ENCODE measurements around the gene FAM13A. TPM values are rescaled to one million over a fixed set of nuclear protein-coding genes. Genes with fewer than 3 reads are reported as not detected.
"Not testable (repeated sequence)": the region's sequence is repeated elsewhere in the genome, so short reads cannot be mapped to it uniquely, and the experiment has no call there.

Gene FAM13A
- total RNA-seq, 3 donors from 2014 or later: 55.7 to 170 (median 118) TPM

DNA sequence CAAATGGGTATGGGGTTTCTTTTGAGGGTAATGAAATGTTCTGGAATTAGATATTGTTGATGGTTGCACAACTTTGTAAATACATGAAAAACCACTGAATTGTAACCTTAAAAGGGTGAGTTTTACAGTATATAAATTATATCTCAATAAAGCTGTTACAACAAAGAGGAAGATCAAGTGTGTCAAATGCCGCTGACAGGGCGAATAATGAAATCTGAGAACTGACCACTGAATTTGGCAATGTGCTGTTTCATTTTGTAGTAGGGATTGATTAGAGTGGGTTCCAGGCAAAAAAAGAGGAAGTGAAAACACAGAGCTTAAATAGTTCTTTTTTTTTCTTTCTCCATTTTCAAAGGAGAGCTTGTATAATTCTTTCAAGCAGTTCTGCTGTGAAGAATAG is 198.2 kb downstream of the FAM13A start:
- TF ChIP-seq POLR2AphosphoS5 (IDR thresholded peaks at IDR 0.05): no peak
- no peak for TF ChIP-seq CTCF (IDR thresholded peaks at IDR 0.05)
- TF ChIP-seq POLR2A (IDR thresholded peaks at IDR 0.05): no peak
- intact Hi-C loops (cut with DNase I; ENCODE audit: low total_unique reads): no loop called here
- H3K27me3 ChIP-seq: no peaks in the 10 kb centered on the region
- no peak overlapping the region for H3K4me3 ChIP-seq
- H3K36me3 ChIP-seq: no peaks in the 10 kb centered on the region
- no peak overlapping the region for H3K27ac ChIP-seq
- DNase-seq (ENCODE audit: low spot score in 2 of 2): no peak
- H3K4me1 ChIP-seq: no peaks in the 10 kb centered on the region
- H3K9me3 ChIP-seq: no peaks in the 10 kb centered on the region

DNA sequence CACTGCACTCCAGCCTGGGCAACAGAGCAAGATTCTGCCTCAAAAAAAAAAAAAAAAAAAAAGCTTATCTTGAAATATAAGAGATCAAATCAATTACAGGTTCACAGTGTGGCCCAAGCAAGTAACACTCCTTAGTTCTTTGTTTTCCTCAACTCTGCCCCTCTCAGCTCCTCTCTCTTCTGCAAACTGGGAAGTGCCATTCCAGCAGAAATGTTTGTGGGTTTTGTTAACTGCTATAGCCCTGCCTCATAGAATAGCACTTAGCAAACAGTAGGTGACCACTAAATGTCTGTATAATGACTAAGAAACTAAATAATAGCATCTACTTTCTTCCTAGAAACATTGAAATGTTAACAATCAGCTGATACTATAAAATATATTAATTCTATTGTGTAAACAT is 199.4 kb downstream of the FAM13A start:
- H3K27me3 ChIP-seq: no peaks in the 10 kb centered on the region
- intact Hi-C loops (cut with DNase I; ENCODE audit: low total_unique reads): no loop called here
- no peak for DNase-seq (ENCODE audit: low spot score in 2 of 2)

DNA sequence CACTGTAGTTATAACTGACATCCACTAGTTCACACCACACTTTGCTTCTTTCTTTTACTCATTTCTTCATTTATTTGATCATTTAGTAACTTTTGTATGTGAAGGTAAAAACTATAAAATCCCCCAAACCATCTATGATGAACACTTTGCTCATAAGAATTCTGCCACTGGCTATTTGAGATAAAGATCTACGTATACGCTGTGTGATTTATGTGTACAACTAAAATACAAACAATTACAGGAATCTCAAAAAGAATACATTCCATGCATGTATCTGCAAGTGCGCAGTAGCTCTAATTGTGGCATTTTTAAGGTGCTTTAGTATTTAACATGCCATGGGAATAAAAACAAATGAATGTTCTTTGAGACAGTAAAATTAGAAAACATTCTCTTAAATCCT is 202.5 kb downstream of the FAM13A start:
- Histone ChIP-seq H3K36me3 (no peaks in the 10 kb centered on the region), H3K4me1 (no peaks in the 10 kb centered on the region), H3K27ac (no peak overlapping the region), H3K27me3 (no peaks in the 10 kb centered on the region), H3K9me3 (no peaks in the 10 kb centered on the region), H3K4me3 (no peak overlapping the region)
- no peak for DNase-seq (ENCODE audit: low spot score in 2 of 2)
- intact Hi-C loops (cut with DNase I; ENCODE audit: low total_unique reads): no loop called here
- TF ChIP-seq POLR2AphosphoS5 (IDR thresholded peaks at IDR 0.05) (no peak), CTCF (IDR thresholded peaks at IDR 0.05) (no peak)

More for the DNA sequence above, 199.4 kb downstream of the FAM13A start:
- no peaks in the 10 kb centered on the region for H3K9me3 ChIP-seq
- H3K4me3 ChIP-seq: no peak overlapping the region
- no peaks in the 10 kb centered on the region for H3K36me3 ChIP-seq
- TF ChIP-seq POLR2AphosphoS5 (IDR thresholded peaks at IDR 0.05): no peak
- no peak overlapping the region for H3K27ac ChIP-seq
- no peaks in the 10 kb centered on the region for H3K4me1 ChIP-seq

GRCh38 chr4:88853583-88853982 is 203.4 kb downstream of the FAM13A start:
- H3K4me1 ChIP-seq; H3K36me3 ChIP-seq; H3K9me3 ChIP-seq; H3K27me3 ChIP-seq; H3K27ac ChIP-seq; intact Hi-C loops (cut with DNase I; ENCODE audit: low total_unique reads); H3K4me3 ChIP-seq; DNase-seq (ENCODE audit: low spot score in 2 of 2): not testable (repeated sequence)

DNA sequence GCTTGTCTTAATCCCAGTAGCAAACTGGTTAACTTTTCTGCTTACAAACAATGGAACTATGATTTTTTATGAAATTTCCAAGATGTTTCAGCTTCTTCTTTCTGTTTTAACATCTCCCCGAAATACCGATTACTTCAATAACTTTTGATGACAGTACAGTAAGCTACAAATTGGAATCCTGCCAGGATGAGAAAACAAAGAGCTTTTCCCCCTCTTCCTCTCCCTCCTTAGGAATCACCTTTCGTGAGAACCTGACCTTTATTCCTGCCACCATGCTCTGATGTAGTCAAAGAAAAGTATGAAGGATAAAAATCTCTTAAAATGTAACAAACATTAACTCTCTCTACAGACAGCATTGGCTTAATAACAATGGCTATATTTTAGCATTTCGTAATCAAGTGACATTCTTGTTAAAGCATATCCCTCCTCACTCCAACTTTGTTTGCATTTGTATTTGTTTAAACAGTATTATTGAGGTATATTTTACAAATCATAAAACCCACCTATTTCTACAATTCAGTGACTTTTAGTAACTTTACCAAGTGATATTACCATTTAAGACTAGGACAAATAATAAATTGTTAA is 210.7 kb downstream of the FAM13A start:
- H3K9me3 ChIP-seq: no peaks in the 10 kb centered on the region
- DNase-seq (ENCODE audit: low spot score in 2 of 2): no peak
- H3K36me3 ChIP-seq: no peaks in the 10 kb centered on the region
- intact Hi-C loops (cut with DNase I; ENCODE audit: low total_unique reads): no loop called here
- no peaks in the 10 kb centered on the region for H3K4me1 ChIP-seq
- H3K27ac ChIP-seq: no peak overlapping the region
- H3K4me3 ChIP-seq: no peak overlapping the region
- no peak for TF ChIP-seq POLR2AphosphoS5 (IDR thresholded peaks at IDR 0.05)
- TF ChIP-seq CTCF (IDR thresholded peaks at IDR 0.05): no peak
- TF ChIP-seq POLR2A (IDR thresholded peaks at IDR 0.05): no peak
- H3K27me3 ChIP-seq: no peaks in the 10 kb centered on the region

DNA sequence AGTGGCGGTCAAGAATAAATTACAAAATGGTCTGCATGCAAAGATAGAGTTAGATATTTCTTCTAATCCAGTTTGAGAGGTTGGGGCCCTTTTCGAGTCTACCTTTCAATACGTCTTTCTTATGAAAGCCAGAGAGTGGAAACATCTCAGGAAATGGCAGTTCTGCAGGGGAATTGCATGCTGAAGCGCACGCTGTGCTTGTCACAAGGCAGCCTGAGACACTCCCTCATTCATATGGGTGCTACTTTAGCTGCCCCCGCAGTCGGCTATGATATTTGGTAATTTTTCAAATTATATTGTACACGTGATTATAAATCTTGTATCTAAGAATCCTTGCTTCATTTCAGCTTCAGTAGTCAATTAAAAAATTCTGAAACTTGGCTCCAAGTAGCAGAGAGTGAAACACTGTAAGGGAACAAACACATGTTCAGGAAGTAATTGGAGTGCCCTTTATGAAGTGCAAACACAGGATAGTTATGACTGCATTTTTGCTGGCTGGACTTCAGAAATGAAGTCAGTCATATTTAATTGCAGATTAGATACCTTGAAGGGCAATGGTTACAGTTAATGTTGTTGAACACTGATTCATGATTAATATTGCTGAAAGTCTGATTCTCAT is 213.8 kb downstream of the FAM13A start:
- Histone ChIP-seq H3K36me3 (no peaks in the 10 kb centered on the region), H3K27ac (peak overlapping the region in 1 of 2 donors; percentile 37), H3K4me1 (no peaks in the 10 kb centered on the region), H3K9me3 (no peaks in the 10 kb centered on the region), H3K27me3 (no peaks in the 10 kb centered on the region), H3K4me3 (no peak overlapping the region)
- intact Hi-C loops (cut with DNase I; ENCODE audit: low total_unique reads): no loop called here
- no peak for TF ChIP-seq POLR2A (IDR thresholded peaks at IDR 0.05)
- no peak for TF ChIP-seq CTCF (IDR thresholded peaks at IDR 0.05)
- no peak for TF ChIP-seq POLR2AphosphoS5 (IDR thresholded peaks at IDR 0.05)
- no peak for DNase-seq (ENCODE audit: low spot score in 2 of 2)

All from breast epithelium (tissue), 4 donors.